Measurements from ENCODE around the gene TMEM52. TPM values are rescaled to one million over a fixed set of nuclear protein-coding genes. Genes with fewer than 3 reads are reported as not detected.

TMEM52 gene
- 0.56 TPM for total RNA-seq (2013)
- polyA plus RNA-seq = 1 to 10 TPM in 1 of 3 donors, not detected in 2; 2.3 TPM
- polyA minus RNA-seq = 0.42 and 0.48 TPM in 2 replicates
- 0 to 1.2 (median 0.70) reads per million in 11 experiments for total RNA-seq

GRCh38 chr1:1918901-1919303 lies at the start of gene TMEM52:
TMEM52 (minus strand) TSS chr1:1919279; CDS start chr1:1919265, 14 bp downstream.
- WGBS (ENCODE audit: insufficient coverage) = under 1% methylated on average over 41 of the region's 44 CpGs
- no peaks in the 10 kb centered on the region for H3K9me3 ChIP-seq (replicated peaks in 1 of 2; ENCODE audit: control insufficient read depth in 1 of 2, insufficient read depth in 1 of 2, low read length in 2 of 2)
- H3K27me3 ChIP-seq (ENCODE audit: control insufficient read depth in 2 of 2, insufficient read depth in 2 of 2, low read length in 2 of 2) = peaks cover 0 to 14% of the 10 kb centered on the region in 2 donors
- H2AFZ ChIP-seq (ENCODE audit: insufficient read depth, low read depth, low read length, poor library complexity, severe bottlenecking) = peak within 1 kb of the TSS; percentile 79
- H3K4me2 ChIP-seq (replicated peaks; ENCODE audit: extremely low read depth, low read length, poor library complexity, severe bottlenecking) = peak within 1 kb of the TSS; percentile 84
- H3K4me1 ChIP-seq (ENCODE audit: control insufficient read depth in 1 of 2, insufficient read depth in 2 of 2, low read length in 2 of 2) = peaks cover 13 to 19% of the 10 kb centered on the region in 2 donors
- Mint-ChIP-seq H3K27ac (peak within 1 kb of the TSS in 5 of 7 donors; percentile 62 to 90 (median 75)), H3K27me3 (ENCODE audit: low read depth in 3 of 3) (peaks cover 2 to 17% (median 12%) of the 10 kb centered on the region in 3 donors), H3K9me3 (peaks cover 0 to 6% (median 0%) of the 10 kb centered on the region in 7 donors), H3K36me3 (no peaks in the 10 kb centered on the region), H3K4me1 (peaks cover 7% of the 10 kb centered on the region), H3K4me3 (peak within 1 kb of the TSS; percentile 78 to 89)
- DNase-seq = no peak
- H3K9ac ChIP-seq (ENCODE audit: insufficient read depth, low read length, poor library complexity, severe bottlenecking) = peak within 1 kb of the TSS; percentile 51
- no peaks in the 10 kb centered on the region for H3K36me3 ChIP-seq (replicated peaks in 1 of 2; ENCODE audit: control insufficient read depth in 1 of 2, insufficient read depth in 2 of 2, low read length in 2 of 2)
- peak within 1 kb of the TSS in 1 of 2 donors; percentile 5 for H3K27ac ChIP-seq (ENCODE audit: low read depth in 1 of 2, low read length in 2 of 2)
- intact Hi-C loops (cut with micrococcal nuclease) = loop anchor here (1.0 to 10.0 kb wide), 4 partner anchors 10 to 283 kb away; no protein-coding TSS in a partner anchor
- TF ChIP-seq CTCF (IDR thresholded peaks at IDR 0.05) = no peak
- H3K79me2 ChIP-seq (ENCODE audit: insufficient read depth, low read length) = no peaks in the 10 kb centered on the region
- H3K4me3 ChIP-seq (replicated peaks in 1 of 3; ENCODE audit: low read depth in 2 of 3, low read length in 3 of 3) = peak within 1 kb of the TSS; percentile 41 to 79 (median 56)
- no peaks in the 10 kb centered on the region for H4K20me1 ChIP-seq (ENCODE audit: insufficient read depth, low read length)

GRCh38 chr1:1967879-1968278 lies 48.8 kb upstream of the TMEM52 start:
- Histone ChIP-seq H3K9ac (ENCODE audit: insufficient read depth, low read length, poor library complexity, severe bottlenecking) (no peak overlapping the region), H3K4me2 (replicated peaks; ENCODE audit: extremely low read depth, low read length, poor library complexity, severe bottlenecking) (no peak overlapping the region), H4K20me1 (ENCODE audit: insufficient read depth, low read length) (no peaks in the 10 kb centered on the region), H3K27ac (ENCODE audit: low read depth in 1 of 2, low read length in 2 of 2) (no peak overlapping the region), H3K79me2 (ENCODE audit: insufficient read depth, low read length) (no peaks in the 10 kb centered on the region), H3K27me3 (ENCODE audit: control insufficient read depth in 2 of 2, insufficient read depth in 2 of 2, low read length in 2 of 2) (peaks cover 0 to 3% of the 10 kb centered on the region in 2 donors), H3K4me1 (ENCODE audit: control insufficient read depth in 1 of 2, insufficient read depth in 2 of 2, low read length in 2 of 2) (peaks cover 0 to 2% of the 10 kb centered on the region in 2 donors), H3K4me3 (replicated peaks in 1 of 3; ENCODE audit: low read depth in 2 of 3, low read length in 3 of 3) (no peak overlapping the region), H3K36me3 (replicated peaks in 1 of 2; ENCODE audit: control insufficient read depth in 1 of 2, insufficient read depth in 2 of 2, low read length in 2 of 2) (no peaks in the 10 kb centered on the region), H2AFZ (ENCODE audit: insufficient read depth, low read depth, low read length, poor library complexity, severe bottlenecking) (no peak overlapping the region), H3K9me3 (replicated peaks in 1 of 2; ENCODE audit: control insufficient read depth in 1 of 2, insufficient read depth in 1 of 2, low read length in 2 of 2) (peaks cover 0 to 4% of the 10 kb centered on the region in 2 donors)
- Mint-ChIP-seq H3K4me3 (no peak overlapping the region), H3K36me3 (no peaks in the 10 kb centered on the region), H3K4me1 (no peaks in the 10 kb centered on the region), H3K27me3 (ENCODE audit: low read depth in 3 of 3) (peaks cover 8 to 18% (median 16%) of the 10 kb centered on the region in 3 donors), H3K27ac (no peak overlapping the region), H3K9me3 (peaks cover 0 to 13% (median 2%) of the 10 kb centered on the region in 7 donors)
- DNase-seq = no peak
- intact Hi-C loops (cut with micrococcal nuclease) = no loop called here
- 81% methylated on average over 3 of the region's 3 CpGs for WGBS (ENCODE audit: insufficient coverage)
- TF ChIP-seq CTCF (IDR thresholded peaks at IDR 0.05) = no peak
